Liver (tissue), 9 donors: Measurements from ENCODE around the gene IPPK. TPM values are rescaled to one million over a fixed set of nuclear protein-coding genes. Genes with fewer than 3 reads are reported as not detected.

Experiments
- DNase-seq: peaks from one replicate; pipeline ENCODE4 v3.0.0-alpha.2; 2017; ENCODE audit warnings: low spot score
- H3K27ac ChIP-seq, 2 donors: one replicate each; pipeline ENCODE4 v1.7.0; 2013; ENCODE audit warnings: inconsistent platforms in 2 of 2, low read length in 2 of 2, control low read depth in 1 of 2, low read depth in 1 of 2, mild to moderate bottlenecking in 1 of 2
- H3K27me3 ChIP-seq, 4 donors: one replicate each; pipeline versions ENCODE4 v1.6.1 to v1.7.0; 2013; ENCODE audit warnings: low read length in 3 of 4, inconsistent platforms in 1 of 4, mild to moderate bottlenecking in 1 of 4, moderate library complexity in 1 of 4; ENCODE audit not compliant: control insufficient read depth in 4 of 4, insufficient read depth in 4 of 4
- H3K36me3 ChIP-seq, 4 donors: one replicate each; pipeline versions ENCODE4 v1.6.1 to v1.7.0; 2013; ENCODE audit warnings: low read length in 3 of 4, mild to moderate bottlenecking in 3 of 4, low read depth in 1 of 4, moderate library complexity in 1 of 4; ENCODE audit not compliant: control insufficient read depth in 4 of 4, insufficient read depth in 3 of 4
- H3K4me1 ChIP-seq, 4 donors: one replicate each; pipeline versions ENCODE4 v1.6.1 to v1.7.0; 2013; ENCODE audit warnings: low read length in 3 of 4, mild to moderate bottlenecking in 3 of 4, moderate library complexity in 1 of 4; ENCODE audit not compliant: control insufficient read depth in 4 of 4, insufficient read depth in 4 of 4
- H3K4me3 ChIP-seq, 3 donors: one replicate each; pipeline versions ENCODE4 v1.6.1 to v1.7.0; 2013; ENCODE audit warnings: low read length in 3 of 3, control low read depth in 1 of 3, low read depth in 1 of 3, mild to moderate bottlenecking in 1 of 3
- H3K9ac ChIP-seq, 2 donors: one replicate each; pipeline ENCODE4 v1.7.0; 2013; ENCODE audit warnings: low read length in 2 of 2, mild to moderate bottlenecking in 2 of 2, moderate library complexity in 2 of 2, control low read depth in 1 of 2, low read depth in 1 of 2
- H3K9me3 ChIP-seq, 4 donors: one replicate each; pipeline versions ENCODE4 v1.6.1 to v1.7.0; 2013; ENCODE audit warnings: low read length in 3 of 4; ENCODE audit not compliant: control insufficient read depth in 4 of 4
- EGR1 ChIP-seq, 2 donors: IDR thresholded peaks; 2 replicates each; pipeline ENCODE4 v1.6.1; 2016 to 2018; ENCODE audit warnings: antibody characterized with exemption in 2 of 2, low read depth in 2 of 2
- FOXA1 ChIP-seq: IDR thresholded peaks from 2 replicates; pipeline ENCODE4 v1.6.1; 2016; ENCODE audit warnings: antibody characterized with exemption
- FOXA2 ChIP-seq: IDR thresholded peaks from 2 replicates; pipeline ENCODE4 v1.6.1; 2016; ENCODE audit warnings: antibody characterized with exemption
- GABPA ChIP-seq, 2 donors: IDR thresholded peaks in 1 of 2; conservative IDR thresholded peaks in 1 of 2; 2 replicates each; pipeline ENCODE4 v1.6.1; 2016; ENCODE audit warnings: antibody characterized with exemption in 2 of 2, mild to moderate bottlenecking in 1 of 2, moderate library complexity in 1 of 2
- HNF4A ChIP-seq, 2 donors: conservative IDR thresholded peaks; 2 replicates each; pipeline ENCODE4 v1.6.1; 2016; ENCODE audit warnings: antibody characterized with exemption in 2 of 2, mild to moderate bottlenecking in 2 of 2
- HNF4G ChIP-seq: IDR thresholded peaks from 2 replicates; pipeline ENCODE4 v1.6.1; 2016; ENCODE audit warnings: antibody characterized with exemption
- NR2F2 ChIP-seq: IDR thresholded peaks from 2 replicates; pipeline ENCODE4 v1.6.1; 2016; ENCODE audit warnings: antibody characterized with exemption
- RAD21 ChIP-seq, 2 donors: IDR thresholded peaks; 2 replicates each; pipeline ENCODE4 v1.6.1; 2016; ENCODE audit warnings: antibody characterized with exemption in 2 of 2, mild to moderate bottlenecking in 2 of 2
- REST ChIP-seq: IDR thresholded peaks from 2 replicates; pipeline ENCODE4 v1.6.1; 2016; ENCODE audit warnings: antibody characterized with exemption, mild to moderate bottlenecking
- RXRA ChIP-seq, 2 donors: IDR thresholded peaks; 2 replicates each; pipeline ENCODE4 v1.6.1; 2017 to 2018; ENCODE audit warnings: antibody characterized with exemption in 2 of 2, mild to moderate bottlenecking in 1 of 2
- TAF1 ChIP-seq: conservative IDR thresholded peaks from 2 replicates; pipeline ENCODE4 v1.6.1; 2016; ENCODE audit warnings: antibody characterized with exemption, mild to moderate bottlenecking
- YY1 ChIP-seq: IDR thresholded peaks from 2 replicates; pipeline ENCODE4 v1.6.1; 2016; ENCODE audit warnings: antibody characterized with exemption, mild to moderate bottlenecking
- ZBTB33 ChIP-seq: IDR thresholded peaks from 2 replicates; pipeline ENCODE4 v1.6.1; 2016; ENCODE audit warnings: antibody characterized with exemption
- polyA plus RNA-seq, 2 donors: library from polyadenylated mRNA; stranded (reverse) in 1 of 2; unstranded in 1 of 2; fragments of 200-250 nt in 1 of 2; fragments of >200 nt in 1 of 2; fragmentation: Nextera tagmentation in 1 of 2; extraction: Ambion mirVana in 1 of 2; gene quantifications; one replicate each; pipeline versions ENCODE4 v1.2.1 to v1.2.3, GENCODE V29; 2013 to 2015
- total RNA-seq, 2 donors: library from RNA; depleted of rRNA; stranded (reverse); fragments of >200 nt; gene quantifications; one replicate each; pipeline ENCODE4 v1.2.3, GENCODE V29; 2014
- TF ChIP-seq, protein P1 (sequence below): IDR thresholded peaks from 2 replicates; pipeline ENCODE4 v1.6.1; 2016; ENCODE audit warnings: antibody characterized with exemption
- TF ChIP-seq, protein P2 (sequence below): IDR thresholded peaks from 2 replicates; pipeline ENCODE4 v1.6.1; 2016; ENCODE audit warnings: antibody characterized with exemption
- donor health status: healthy.
- donor health status: healthy.
- donor health status: healthy.
- donor health status: healthy.
- donor health status: healthy.

The IPPK gene
- total and polyA plus RNA-seq, 4 donors, result 2.1 to 5.9 (median 3.6) TPM

GRCh38 chr9:92564504-92564903, 105.4 kb downstream of the IPPK start:
- no peak overlapping the region for H3K9ac ChIP-seq
- H3K36me3 ChIP-seq, result no peaks in the 10 kb centered on the region
- H3K4me3 ChIP-seq, result no peak overlapping the region
- no peak overlapping the region for H3K27ac ChIP-seq
- TF ChIP-seq ZBTB33 (no peak), FOXA1 (no peak), YY1 (no peak), RAD21 (IDR thresholded peaks at IDR 0.05) (no peak), FOXA2 (no peak), GABPA (IDR thresholded peaks at IDR 0.05 in 1 of 2, conservative IDR thresholded peaks at IDR 0.05 in 1 of 2) (no peak), EGR1 (IDR thresholded peaks at IDR 0.05; ENCODE audit: low read depth in 2 of 2) (no peak), REST (no peak), HNF4G (no peak), TAF1 (no peak), HNF4A (conservative IDR thresholded peaks at IDR 0.05) (no peak), RXRA (IDR thresholded peaks at IDR 0.05) (no peak), NR2F2 (no peak)
- TF ChIP-seq, protein P1, sequence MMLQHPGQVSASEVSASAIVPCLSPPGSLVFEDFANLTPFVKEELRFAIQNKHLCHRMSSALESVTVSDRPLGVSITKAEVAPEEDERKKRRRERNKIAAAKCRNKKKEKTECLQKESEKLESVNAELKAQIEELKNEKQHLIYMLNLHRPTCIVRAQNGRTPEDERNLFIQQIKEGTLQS, result no peak
- TF ChIP-seq, protein P2, sequence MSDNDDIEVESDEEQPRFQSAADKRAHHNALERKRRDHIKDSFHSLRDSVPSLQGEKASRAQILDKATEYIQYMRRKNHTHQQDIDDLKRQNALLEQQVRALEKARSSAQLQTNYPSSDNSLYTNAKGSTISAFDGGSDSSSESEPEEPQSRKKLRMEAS, result no peak
- no peaks in the 10 kb centered on the region for H3K4me1 ChIP-seq
- DNase-seq, result no peak
- no peaks in the 10 kb centered on the region for H3K27me3 ChIP-seq
- H3K9me3 ChIP-seq, result no peaks in the 10 kb centered on the region

Other genes with a start within 250 kb of the IPPK start
- under 1 TPM in 1 of 2 donors, not detected in 1; 0.75 TPM for gene OMD, start 245.7 kb downstream of the IPPK start, total RNA-seq
- under 1 TPM; 0.28 to 0.52 TPM for gene OMD, start 245.7 kb downstream of the IPPK start, polyA plus RNA-seq
- gene ASPN, start 187.6 kb downstream of the IPPK start, total RNA-seq, result 10 to 100 TPM in 1 of 2 donors, 1 to 10 TPM in 1; 6.4 to 11.4 TPM
- gene ASPN, start 187.6 kb downstream of the IPPK start, polyA plus RNA-seq, result 1 to 10 TPM; 6.6 to 7.2 TPM
- 10 to 100 TPM; 16.5 to 42.0 TPM for gene ECM2, start 134.1 kb downstream of the IPPK start, total RNA-seq
- gene ECM2, start 134.1 kb downstream of the IPPK start, polyA plus RNA-seq, result 10 to 100 TPM; 11.6 to 14.1 TPM
- gene BICD2, start 94.7 kb upstream of the IPPK start, total RNA-seq, result 10 to 100 TPM; 15.9 to 16.0 TPM
- 1 to 10 TPM; 2.5 to 6.5 TPM for gene BICD2, start 94.7 kb upstream of the IPPK start, polyA plus RNA-seq
- gene ZNF484, start 207.9 kb upstream of the IPPK start, total RNA-seq, result 1 to 10 TPM; 6.3 to 7.2 TPM
- 1 to 10 TPM in 1 of 2 donors, under 1 TPM in 1; 0.83 to 1.1 TPM for gene ZNF484, start 207.9 kb upstream of the IPPK start, polyA plus RNA-seq